Activated CD8-positive, alpha-beta T cell treated with anti-CD3 and anti-CD28 coated beads, Interleukin-2, amount 10 ng/mL, durations not matched to agents 7 days and 5 days (primary cell): ENCODE measurements around the gene C20orf144. TPM values are rescaled to one million over a fixed set of nuclear protein-coding genes. Genes with fewer than 3 reads are reported as not detected.

ENCODE experiments used
- ATAC-seq: fragments of 150-1000 bp; cut with Tn5 transposase; one replicate; pipeline ENCODE4 v1.10.0; 2021; ENCODE audit warnings: moderate library complexity
- CTCF ChIA-PET: fragments of 350-600 bp; sonication (Branson Sonifier 250); formaldehyde crosslinking; loops from one replicate; lab custom pipeline; 2021; ENCODE audit warnings: antibody characterized with exemption; lab: Charles Lee
- POLR2A ChIA-PET: fragments of 350-600 bp; sonication (Branson Sonifier 250); formaldehyde crosslinking; loops from one replicate; lab custom pipeline; 2021; ENCODE audit warnings: antibody characterized with exemption; lab: Charles Lee
- DNase-seq: peaks from one replicate; pipeline ENCODE4 v3.0.0-alpha.2; 2020
- H3K27ac Mint-ChIP-seq: one replicate; pipeline ENCODE4 v1.8.0; 2021; ENCODE audit warnings: mild to moderate bottlenecking, mixed read lengths
- H3K27me3 Mint-ChIP-seq: one replicate; pipeline ENCODE4 v1.8.0; 2021; ENCODE audit warnings: low read depth, mixed read lengths
- H3K36me3 Mint-ChIP-seq: one replicate; pipeline ENCODE4 v1.8.0; 2021; ENCODE audit warnings: low read depth, mixed read lengths
- H3K4me1 Mint-ChIP-seq: one replicate; pipeline ENCODE4 v1.8.0; 2021; ENCODE audit warnings: low read depth, mixed read lengths
- H3K4me3 Mint-ChIP-seq: one replicate; pipeline ENCODE4 v1.8.0; 2021; ENCODE audit warnings: mild to moderate bottlenecking, mixed read lengths
- H3K9me3 Mint-ChIP-seq: one replicate; pipeline ENCODE4 v1.8.0; 2022; ENCODE audit warnings: mixed read lengths; ENCODE audit not compliant: insufficient read depth
- total RNA-seq, 2 experiments: library from RNA; stranded (reverse); gene quantifications; one replicate each; pipeline ENCODE4 v1.2.3, GENCODE V29; 2021

The C20orf144 gene
- total RNA-seq, 2 experiments from 2014 or later = 0.16 to 0.21 TPM

GRCh38 chr20:33701629-33702450 is 39.7 kb downstream of the C20orf144 start:
- ChIA-PET CTCF (no interaction called here), POLR2A (no interaction called here)
- Mint-ChIP-seq H3K9me3 (no peaks in the 10 kb centered on the region), H3K27ac (no peak overlapping the region), H3K4me3 (no peak overlapping the region), H3K4me1 (no peaks in the 10 kb centered on the region), H3K36me3 (peaks cover 13% of the 10 kb centered on the region), H3K27me3 (no peaks in the 10 kb centered on the region)
- DNase-seq = no peak
- ATAC-seq = no peak

- POLR2A ChIA-PET = interaction anchor here (0.9 kb wide), 1 partner anchor 30 kb away, joined by 3 read pairs; no protein-coding TSS in a partner anchor
Observed at GRCh38 chr20:33702861-33703260, 40.7 kb downstream of the C20orf144 start.

GRCh38 chr20:33703498-33704137 is 41.5 kb downstream of the C20orf144 start:
- no peak overlapping the region for H3K27ac Mint-ChIP-seq
- H3K36me3 Mint-ChIP-seq = peaks cover 20% of the 10 kb centered on the region
- no peak overlapping the region for H3K4me3 Mint-ChIP-seq
- POLR2A ChIA-PET = interaction anchor here (0.9 kb wide), 1 partner anchor 29 kb away, joined by 3 read pairs; no protein-coding TSS in a partner anchor
- no peak for DNase-seq
- H3K4me1 Mint-ChIP-seq = no peaks in the 10 kb centered on the region
- no peaks in the 10 kb centered on the region for H3K27me3 Mint-ChIP-seq
- H3K9me3 Mint-ChIP-seq = no peaks in the 10 kb centered on the region
- no peak for ATAC-seq
- CTCF ChIA-PET = no interaction called here

More at GRCh38 chr20:33702861-33703260, 40.7 kb downstream of the C20orf144 start:
- Mint-ChIP-seq H3K9me3 (no peaks in the 10 kb centered on the region), H3K27ac (no peak overlapping the region), H3K27me3 (no peaks in the 10 kb centered on the region), H3K36me3 (peaks cover 20% of the 10 kb centered on the region), H3K4me1 (no peaks in the 10 kb centered on the region), H3K4me3 (no peak overlapping the region)
- DNase-seq (no peak), ATAC-seq (no peak)
- CTCF ChIA-PET = no interaction called here

GRCh38 chr20:33704197-33704924 is 42.2 kb downstream of the C20orf144 start:
- DNase-seq (no peak), ATAC-seq (no peak)
- ChIA-PET CTCF (no interaction called here), POLR2A (interaction anchor here (0.7 kb wide), 1 partner anchor 13 kb away, joined by 3 read pairs; no protein-coding TSS in a partner anchor)
- Mint-ChIP-seq H3K36me3 (peaks cover 23% of the 10 kb centered on the region), H3K27ac (no peak overlapping the region), H3K4me3 (no peak overlapping the region), H3K27me3 (no peaks in the 10 kb centered on the region), H3K4me1 (peaks cover 3% of the 10 kb centered on the region), H3K9me3 (no peaks in the 10 kb centered on the region)

GRCh38 chr20:33707668-33708067 is 45.5 kb downstream of the C20orf144 start:
- ChIA-PET CTCF (no interaction called here), POLR2A (no interaction called here)
- no peaks in the 10 kb centered on the region for H3K27me3 Mint-ChIP-seq

GRCh38 chr20:33709398-33709797 is 47.3 kb downstream of the C20orf144 start:
- H3K36me3 Mint-ChIP-seq = peaks cover 44% of the 10 kb centered on the region
- H3K4me3 Mint-ChIP-seq = no peak overlapping the region
- H3K27ac Mint-ChIP-seq = peak overlapping the region; percentile 57
- DNase-seq (no peak), ATAC-seq (no peak)
- peaks cover 17% of the 10 kb centered on the region for H3K4me1 Mint-ChIP-seq
- ChIA-PET CTCF (no interaction called here), POLR2A (no interaction called here)
- no peaks in the 10 kb centered on the region for H3K27me3 Mint-ChIP-seq
- no peaks in the 10 kb centered on the region for H3K9me3 Mint-ChIP-seq

More at GRCh38 chr20:33707668-33708067, 45.5 kb downstream of the C20orf144 start:
- H3K27ac Mint-ChIP-seq = no peak overlapping the region
- ATAC-seq (no peak), DNase-seq (no peak)
- H3K4me1 Mint-ChIP-seq = peaks cover 17% of the 10 kb centered on the region
- H3K9me3 Mint-ChIP-seq = no peaks in the 10 kb centered on the region
- H3K36me3 Mint-ChIP-seq = peaks cover 38% of the 10 kb centered on the region
- H3K4me3 Mint-ChIP-seq = no peak overlapping the region

GRCh38 chr20:33709905-33710541 is 47.9 kb downstream of the C20orf144 start:
- DNase-seq (no peak), ATAC-seq (no peak)
- ChIA-PET POLR2A (interaction anchor here (1.0 kb wide), 1 partner anchor 457 kb away, joined by 3 read pairs; no protein-coding TSS in a partner anchor), CTCF (no interaction called here)
- H3K4me3 Mint-ChIP-seq = no peak overlapping the region
- no peak overlapping the region for H3K27ac Mint-ChIP-seq
- H3K9me3 Mint-ChIP-seq = no peaks in the 10 kb centered on the region
- H3K4me1 Mint-ChIP-seq = peaks cover 17% of the 10 kb centered on the region
- H3K27me3 Mint-ChIP-seq = no peaks in the 10 kb centered on the region
- peaks cover 44% of the 10 kb centered on the region for H3K36me3 Mint-ChIP-seq

- ATAC-seq (no peak), DNase-seq (no peak)
- no peaks in the 10 kb centered on the region for H3K9me3 Mint-ChIP-seq
- CTCF ChIA-PET = no interaction called here
- no peak overlapping the region for H3K4me3 Mint-ChIP-seq
- H3K27ac Mint-ChIP-seq = no peak overlapping the region
- H3K36me3 Mint-ChIP-seq = peaks cover 42% of the 10 kb centered on the region
- POLR2A ChIA-PET = interaction anchor here (1.0 kb wide), 1 partner anchor 456 kb away, joined by 3 read pairs; no protein-coding TSS in a partner anchor
- peaks cover 17% of the 10 kb centered on the region for H3K4me1 Mint-ChIP-seq
- no peaks in the 10 kb centered on the region for H3K27me3 Mint-ChIP-seq
Observed at GRCh38 chr20:33710681-33711445, 48.7 kb downstream of the C20orf144 start.

- peaks cover 17% of the 10 kb centered on the region for H3K4me1 Mint-ChIP-seq
- H3K36me3 Mint-ChIP-seq = peaks cover 42% of the 10 kb centered on the region
- POLR2A ChIA-PET = interaction anchor here (1.0 kb wide), 1 partner anchor 456 kb away, joined by 3 read pairs; no protein-coding TSS in a partner anchor
- CTCF ChIA-PET = no interaction called here
- H3K27ac Mint-ChIP-seq = no peak overlapping the region
- DNase-seq (no peak), ATAC-seq (no peak)
- H3K27me3 Mint-ChIP-seq = no peaks in the 10 kb centered on the region
- H3K4me3 Mint-ChIP-seq = no peak overlapping the region
- H3K9me3 Mint-ChIP-seq = no peaks in the 10 kb centered on the region
Observed at GRCh38 chr20:33711446-33711738, 49.3 kb downstream of the C20orf144 start.
